Measurements from ENCODE around the gene EEPD1. TPM values are rescaled to one million over a fixed set of nuclear protein-coding genes. Genes with fewer than 3 reads are reported as not detected.

The EEPD1 gene
- polyA plus RNA-seq, 1 of the 3 experiments (the other 2 are of a cell fraction), result 5.0 TPM

- H3K9ac ChIP-seq, result no peak overlapping the region
- no peaks in the 10 kb centered on the region for H3K27me3 ChIP-seq (ENCODE audit: insufficient read depth)
- no peak overlapping the region for H2AFZ ChIP-seq (ENCODE audit: low read depth)
- peaks cover 0 to 14% of the 10 kb centered on the region in 2 experiments; a peak in 1 of 4 replicates for H3K4me1 ChIP-seq (ENCODE audit: control insufficient read depth in 1 of 2, insufficient read depth in 2 of 2, low read depth in 1 of 2, low read length in 1 of 2)
- H3K4me2 ChIP-seq, result no peak overlapping the region
- no peaks in the 10 kb centered on the region for H3K79me2 ChIP-seq (ENCODE audit: insufficient read depth)
- CTCF ChIA-PET, result interaction anchor here (0.9 to 1.3 kb wide), 5 partner anchors 46 to 269 kb away, joined by 3 to 4 read pairs (median 3); no protein-coding TSS in a partner anchor
- H3K9me3 ChIP-seq, result no peaks in the 10 kb centered on the region
- no peak for TF ChIP-seq ZBTB33 (IDR thresholded peaks at IDR 0.05; ENCODE audit: borderline replicate concordance, low read depth)
- TF ChIP-seq IRF3 (IDR thresholded peaks at IDR 0.05; ENCODE audit: low read depth, low read length), result no peak
- TF ChIP-seq RFX5 (IDR thresholded peaks at IDR 0.05; ENCODE audit: low read length), result no peak
- no peak for TF ChIP-seq GABPA (IDR thresholded peaks at IDR 0.05; ENCODE audit: low read depth)
- TF ChIP-seq SIN3A (IDR thresholded peaks at IDR 0.05; ENCODE audit: borderline replicate concordance, low read depth, low read length), result no peak
- no peak for TF ChIP-seq RCOR1 (IDR thresholded peaks at IDR 0.05; ENCODE audit: low read length)
- TF ChIP-seq SMC3 (IDR thresholded peaks at IDR 0.05; ENCODE audit: low read depth, low read length), result no peak
- no peak for TF ChIP-seq CHD2 (IDR thresholded peaks at IDR 0.05; ENCODE audit: low read length, partially characterized antibody)
- TF ChIP-seq JUND (IDR thresholded peaks at IDR 0.05), result no peak
- TF ChIP-seq ELF1 (IDR thresholded peaks at IDR 0.05), result no peak
- TF ChIP-seq, protein P1, sequence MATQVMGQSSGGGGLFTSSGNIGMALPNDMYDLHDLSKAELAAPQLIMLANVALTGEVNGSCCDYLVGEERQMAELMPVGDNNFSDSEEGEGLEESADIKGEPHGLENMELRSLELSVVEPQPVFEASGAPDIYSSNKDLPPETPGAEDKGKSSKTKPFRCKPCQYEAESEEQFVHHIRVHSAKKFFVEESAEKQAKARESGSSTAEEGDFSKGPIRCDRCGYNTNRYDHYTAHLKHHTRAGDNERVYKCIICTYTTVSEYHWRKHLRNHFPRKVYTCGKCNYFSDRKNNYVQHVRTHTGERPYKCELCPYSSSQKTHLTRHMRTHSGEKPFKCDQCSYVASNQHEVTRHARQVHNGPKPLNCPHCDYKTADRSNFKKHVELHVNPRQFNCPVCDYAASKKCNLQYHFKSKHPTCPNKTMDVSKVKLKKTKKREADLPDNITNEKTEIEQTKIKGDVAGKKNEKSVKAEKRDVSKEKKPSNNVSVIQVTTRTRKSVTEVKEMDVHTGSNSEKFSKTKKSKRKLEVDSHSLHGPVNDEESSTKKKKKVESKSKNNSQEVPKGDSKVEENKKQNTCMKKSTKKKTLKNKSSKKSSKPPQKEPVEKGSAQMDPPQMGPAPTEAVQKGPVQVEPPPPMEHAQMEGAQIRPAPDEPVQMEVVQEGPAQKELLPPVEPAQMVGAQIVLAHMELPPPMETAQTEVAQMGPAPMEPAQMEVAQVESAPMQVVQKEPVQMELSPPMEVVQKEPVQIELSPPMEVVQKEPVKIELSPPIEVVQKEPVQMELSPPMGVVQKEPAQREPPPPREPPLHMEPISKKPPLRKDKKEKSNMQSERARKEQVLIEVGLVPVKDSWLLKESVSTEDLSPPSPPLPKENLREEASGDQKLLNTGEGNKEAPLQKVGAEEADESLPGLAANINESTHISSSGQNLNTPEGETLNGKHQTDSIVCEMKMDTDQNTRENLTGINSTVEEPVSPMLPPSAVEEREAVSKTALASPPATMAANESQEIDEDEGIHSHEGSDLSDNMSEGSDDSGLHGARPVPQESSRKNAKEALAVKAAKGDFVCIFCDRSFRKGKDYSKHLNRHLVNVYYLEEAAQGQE (IDR thresholded peaks at IDR 0.05; ENCODE audit: low read depth, low read length), result no peak
- no peaks in the 10 kb centered on the region for H3K36me3 ChIP-seq (replicated peaks in 1 of 2; ENCODE audit: control insufficient read depth in 1 of 2, insufficient read depth in 2 of 2, low read length in 1 of 2)
- no peak overlapping the region for H3K4me3 ChIP-seq (ENCODE audit: low read depth in 2 of 2, low read length in 1 of 2)
- no peaks in the 10 kb centered on the region for H4K20me1 ChIP-seq (ENCODE audit: insufficient read depth)
- H3K9me2 ChIP-seq, result no peaks in the 10 kb centered on the region
- H3F3A ChIP-seq (replicated peaks; ENCODE audit: insufficient read depth), result no peaks in the 10 kb centered on the region
- POLR2A ChIA-PET, result no interaction called here
- WGBS (ENCODE audit: low lambda C conversion rate), result 89% methylated on average over 6 of the region's 6 CpGs
- no peak overlapping the region for H3K27ac ChIP-seq (ENCODE audit: low read depth in 2 of 2, low read length in 1 of 2)
- no peak for DNase-seq
These were observed 33.5 kb downstream of the EEPD1 start for GRCh38 chr7:36186359-36187121.

All from SK-N-SH (cell line).